Liver (tissue), 3 donors: ENCODE data around the gene RASGRP3.

ENCODE experiments used
- CTCF ChIP-seq: fragments of 150-350 bp; IDR thresholded peaks from 2 replicates; pipeline ENCODE4 v1.5.1; 2017; ENCODE audit warnings: improper control_type of control experiment, low read depth, low read length; ENCODE audit not compliant: missing input control
- EGR1 ChIP-seq, 2 donors: IDR thresholded peaks; 2 replicates each; pipeline ENCODE4 v1.6.1; 2016 to 2018; ENCODE audit warnings: antibody characterized with exemption in 2 of 2, low read depth in 2 of 2
- FOXA2 ChIP-seq: IDR thresholded peaks from 2 replicates; pipeline ENCODE4 v1.6.1; 2016; ENCODE audit warnings: antibody characterized with exemption
- GABPA ChIP-seq, 2 donors: IDR thresholded peaks in 1 of 2; conservative IDR thresholded peaks in 1 of 2; 2 replicates each; pipeline ENCODE4 v1.6.1; 2016; ENCODE audit warnings: antibody characterized with exemption in 2 of 2, mild to moderate bottlenecking in 1 of 2, moderate library complexity in 1 of 2
- HNF4G ChIP-seq: IDR thresholded peaks from 2 replicates; pipeline ENCODE4 v1.6.1; 2016; ENCODE audit warnings: antibody characterized with exemption
- JUND ChIP-seq, 2 donors: IDR thresholded peaks; 2 replicates each; pipeline ENCODE4 v1.6.1; 2016; ENCODE audit warnings: antibody characterized with exemption in 2 of 2
- NR2F2 ChIP-seq: IDR thresholded peaks from 2 replicates; pipeline ENCODE4 v1.6.1; 2016; ENCODE audit warnings: antibody characterized with exemption
- RAD21 ChIP-seq, 2 donors: IDR thresholded peaks; 2 replicates each; pipeline ENCODE4 v1.6.1; 2016; ENCODE audit warnings: antibody characterized with exemption in 2 of 2, mild to moderate bottlenecking in 2 of 2
- REST ChIP-seq: IDR thresholded peaks from 2 replicates; pipeline ENCODE4 v1.6.1; 2016; ENCODE audit warnings: antibody characterized with exemption, mild to moderate bottlenecking
- TAF1 ChIP-seq: conservative IDR thresholded peaks from 2 replicates; pipeline ENCODE4 v1.6.1; 2016; ENCODE audit warnings: antibody characterized with exemption, mild to moderate bottlenecking
- YY1 ChIP-seq: IDR thresholded peaks from 2 replicates; pipeline ENCODE4 v1.6.1; 2016; ENCODE audit warnings: antibody characterized with exemption, mild to moderate bottlenecking
- TF ChIP-seq, protein P1 (sequence below): IDR thresholded peaks from 2 replicates; pipeline ENCODE4 v1.6.1; 2016; ENCODE audit warnings: antibody characterized with exemption
- donor health status: healthy.
- donor health status: healthy.

DNA sequence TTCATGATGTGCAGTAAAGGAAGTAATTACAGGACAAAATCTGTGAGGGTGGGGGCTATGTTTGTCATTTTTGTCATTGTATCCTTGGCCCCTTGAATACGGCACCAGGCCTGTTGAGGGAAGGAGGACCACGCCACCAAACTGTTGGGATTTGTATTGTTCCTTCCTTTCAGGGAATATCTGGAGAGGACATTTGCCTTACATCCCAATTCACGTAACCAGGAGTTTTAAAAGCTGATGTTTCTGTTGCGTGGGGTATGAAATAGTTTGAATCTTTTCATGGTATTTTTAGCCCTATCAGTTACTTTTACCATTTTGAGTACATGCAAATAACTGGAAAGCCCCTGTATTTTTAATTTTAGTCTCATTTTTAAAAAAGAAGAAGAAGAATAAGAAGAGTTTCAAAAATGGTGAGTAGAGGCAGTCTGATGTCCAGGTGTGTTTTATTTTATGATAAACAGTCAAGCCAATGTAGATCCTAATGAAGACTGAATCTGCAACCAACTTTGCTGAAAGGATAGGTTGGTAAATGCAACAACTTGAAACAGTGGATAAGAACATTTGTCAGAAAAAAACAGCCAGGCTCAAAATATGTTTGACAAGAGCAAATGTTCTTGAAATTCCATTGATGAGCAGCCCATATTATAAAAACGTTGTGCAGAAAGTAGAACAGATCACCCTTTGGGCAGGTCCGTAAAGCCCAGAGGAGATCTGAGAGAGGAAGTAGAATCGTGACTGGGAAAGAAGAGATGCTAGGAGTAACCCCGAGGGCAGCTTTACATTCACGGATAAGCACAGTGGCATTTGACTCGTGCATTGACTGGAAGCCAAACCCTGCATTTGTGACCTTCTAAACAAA lies 54.5 kb downstream of the RASGRP3 start:
- TF ChIP-seq, protein P1, sequence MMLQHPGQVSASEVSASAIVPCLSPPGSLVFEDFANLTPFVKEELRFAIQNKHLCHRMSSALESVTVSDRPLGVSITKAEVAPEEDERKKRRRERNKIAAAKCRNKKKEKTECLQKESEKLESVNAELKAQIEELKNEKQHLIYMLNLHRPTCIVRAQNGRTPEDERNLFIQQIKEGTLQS: no peak
- TF ChIP-seq CTCF (no peak), FOXA2 (no peak), GABPA (IDR thresholded peaks at IDR 0.05 in 1 of 2, conservative IDR thresholded peaks at IDR 0.05 in 1 of 2) (no peak), TAF1 (no peak), RAD21 (IDR thresholded peaks at IDR 0.05) (no peak), HNF4G (no peak), YY1 (no peak), REST (no peak), NR2F2 (no peak), JUND (IDR thresholded peaks at IDR 0.05) (no peak), EGR1 (IDR thresholded peaks at IDR 0.05; ENCODE audit: low read depth in 2 of 2) (no peak)
